Effector CD4-positive, alpha-beta T cell (primary cell): ENCODE measurements around the gene EPAS1.

Experiments used
- DNase-seq: peaks from one replicate; pipeline ENCODE4 v3.0.0-alpha.2; 2020

Gene EPAS1

GRCh38 chr2:46273919-46274318 is 23.3 kb upstream of the EPAS1 start:
- no peak for DNase-seq

DNA sequence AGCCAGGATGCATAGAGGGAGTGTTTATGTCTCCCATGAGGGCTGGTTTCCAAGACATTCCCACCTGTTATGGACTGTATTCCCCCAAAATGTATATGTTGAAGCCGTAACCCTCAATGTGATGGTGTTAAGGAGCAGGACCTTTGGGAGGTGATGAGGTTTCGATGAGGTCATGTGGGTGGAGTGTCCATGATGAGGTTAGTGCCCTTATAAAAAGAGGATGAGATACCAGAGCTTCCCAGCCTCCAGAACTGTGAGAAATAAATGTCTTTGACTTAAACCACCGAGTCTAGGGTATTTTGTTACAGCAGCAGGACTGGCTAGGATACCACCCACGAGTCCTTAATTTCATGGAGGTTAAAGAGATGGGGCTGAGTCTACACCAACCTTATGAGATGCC is 22.6 kb upstream of the EPAS1 start:
- no peak for DNase-seq

DNA sequence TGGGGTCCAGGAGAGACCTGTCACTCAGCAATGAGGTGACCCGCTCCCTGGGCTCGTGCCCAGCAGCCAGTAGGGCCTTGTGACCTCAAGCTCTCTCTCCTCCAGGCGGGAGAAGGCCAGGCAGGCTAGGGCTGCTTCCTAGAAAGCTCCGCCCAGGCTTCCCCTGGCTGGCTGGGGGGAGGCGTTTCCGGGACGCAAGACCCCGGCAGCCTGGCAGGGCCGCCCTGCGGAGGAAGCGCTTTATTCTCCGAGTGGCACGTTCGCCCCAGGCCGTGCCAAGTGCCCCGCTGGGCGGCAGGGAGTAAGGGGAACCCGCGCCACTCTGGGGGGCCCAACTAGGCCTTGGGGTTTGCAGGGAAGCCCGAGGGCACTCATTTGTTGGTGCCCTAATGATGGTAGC is 21.2 kb upstream of the EPAS1 start:
- no peak for DNase-seq

- no peak for DNase-seq
These were observed 20.6 kb upstream of the EPAS1 start for GRCh38 chr2:46276642-46277041.

DNA sequence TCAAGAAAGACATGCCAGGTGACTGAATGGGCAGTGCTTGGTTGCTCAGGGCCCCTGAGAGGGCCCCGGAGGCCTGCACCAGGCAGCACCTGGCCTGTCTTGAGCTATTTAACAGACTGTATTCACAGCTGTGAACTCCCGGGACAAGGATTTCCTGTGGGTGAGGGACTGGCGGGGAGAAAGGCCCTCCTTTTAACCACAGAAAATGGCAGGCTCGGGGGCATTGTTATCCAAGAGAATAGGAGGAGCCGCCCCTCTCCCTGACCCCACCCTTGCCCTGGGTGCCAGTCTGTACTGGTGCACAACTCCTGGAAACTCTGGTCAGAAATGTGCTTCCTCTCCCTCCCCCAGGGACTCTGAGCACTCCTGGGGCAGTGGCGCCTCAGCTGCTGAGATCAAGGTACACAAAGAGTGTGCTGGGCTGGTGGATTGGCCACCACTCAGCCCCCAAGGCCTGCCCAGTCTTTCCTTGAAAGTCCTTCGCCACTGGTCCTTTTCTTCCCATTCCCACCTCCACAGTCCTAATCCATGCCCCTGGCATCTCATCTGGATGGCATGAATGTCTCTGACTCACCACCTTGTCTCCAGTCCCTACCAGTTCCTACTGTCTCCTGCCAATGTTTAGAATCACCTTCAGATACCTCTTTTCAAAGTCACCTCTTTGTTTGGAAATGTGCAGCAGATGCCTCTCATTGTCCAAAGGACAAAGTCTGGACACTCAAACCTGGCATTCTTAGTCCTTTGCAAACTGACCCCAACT is 19.6 kb upstream of the EPAS1 start:
- DNase-seq, result no peak

DNA sequence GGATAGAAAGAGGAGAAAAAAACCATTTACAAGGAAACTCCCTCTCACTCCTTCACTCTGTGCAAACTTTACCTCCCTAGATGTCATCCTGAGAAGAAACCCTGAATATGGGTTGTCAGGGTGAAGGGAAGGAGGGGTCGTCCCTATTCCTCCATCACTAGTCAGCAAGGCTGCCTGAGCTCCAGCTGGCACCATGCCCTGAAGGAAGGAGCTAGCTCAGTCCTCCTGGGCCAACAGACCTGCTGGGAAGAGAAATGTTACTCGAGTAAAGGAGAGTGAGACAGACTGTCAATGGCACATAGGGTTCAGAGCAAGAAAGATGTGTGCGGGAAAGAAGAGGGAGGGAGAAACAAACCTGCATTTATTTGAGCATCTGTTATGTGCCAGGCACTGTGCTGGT is 18.3 kb upstream of the EPAS1 start:
- DNase-seq, result no peak

DNA sequence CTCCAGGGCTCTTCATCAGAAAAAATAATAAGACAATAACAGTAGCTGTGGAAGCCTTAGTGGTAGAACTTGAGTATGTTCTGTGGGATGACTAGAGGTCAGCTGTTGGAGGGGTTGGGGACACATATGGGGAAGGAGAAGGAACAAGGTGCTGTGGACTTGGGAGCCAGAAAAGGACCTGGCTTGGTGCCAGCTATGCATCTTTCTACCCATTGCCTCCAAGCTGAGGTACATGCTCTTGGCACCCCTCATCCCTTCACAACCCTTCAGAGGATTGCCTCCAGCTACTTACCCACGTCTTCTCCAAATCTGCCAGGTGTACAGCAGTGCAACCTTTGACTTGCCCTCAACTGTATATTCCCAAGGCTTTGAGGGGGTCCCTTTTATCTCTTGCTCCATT is 15.3 kb upstream of the EPAS1 start:
- DNase-seq, result no peak

GRCh38 chr2:46283693-46284092 is 13.5 kb upstream of the EPAS1 start:
- DNase-seq, result no peak

- no peak for DNase-seq
These were observed 12.9 kb upstream of the EPAS1 start for GRCh38 chr2:46284260-46284659.

GRCh38 chr2:46284796-46285195 is 12.4 kb upstream of the EPAS1 start:
- no peak for DNase-seq

- no peak for DNase-seq
These were observed 10.5 kb upstream of the EPAS1 start for GRCh38 chr2:46286715-46287114.

GRCh38 chr2:46290078-46290477 is 7.1 kb upstream of the EPAS1 start:
- DNase-seq, result no peak

- DNase-seq, result no peak
These were observed 3.7 kb upstream of the EPAS1 start for GRCh38 chr2:46293466-46293865.

GRCh38 chr2:46294176-46294836 is 2.9 kb upstream of the EPAS1 start:
- DNase-seq, result no peak

DNA sequence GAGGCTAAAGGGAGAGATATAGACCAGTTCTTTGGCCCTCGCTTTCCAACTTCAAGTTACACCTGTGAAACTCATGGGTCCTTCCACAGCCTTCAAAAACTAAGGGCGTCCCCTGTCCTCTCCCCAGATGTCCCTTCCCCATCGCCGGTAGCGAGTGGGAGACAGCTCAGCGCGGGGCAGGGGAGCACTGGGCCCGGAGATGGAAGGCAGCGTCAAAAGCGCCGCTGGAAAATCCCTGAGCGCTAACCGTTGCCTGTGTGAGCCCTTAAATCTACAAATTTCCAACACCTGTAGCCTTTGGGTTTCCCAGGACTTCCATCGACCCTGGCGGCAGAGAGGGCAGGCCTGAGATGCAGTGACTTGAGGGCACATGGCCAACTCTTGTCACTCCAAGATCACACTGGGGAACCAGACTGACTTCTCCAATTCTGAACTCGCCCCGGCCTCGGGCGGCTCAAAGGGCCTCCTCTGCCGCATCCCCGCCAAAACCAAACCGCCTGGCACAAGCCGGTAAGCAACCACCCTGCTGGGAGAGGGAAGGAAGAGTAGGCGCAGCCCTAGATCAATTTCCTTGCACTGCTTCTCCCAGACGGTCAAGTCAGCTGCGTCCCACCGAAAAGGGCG is 879 bp upstream of the EPAS1 start:
- no peak for DNase-seq

DNA sequence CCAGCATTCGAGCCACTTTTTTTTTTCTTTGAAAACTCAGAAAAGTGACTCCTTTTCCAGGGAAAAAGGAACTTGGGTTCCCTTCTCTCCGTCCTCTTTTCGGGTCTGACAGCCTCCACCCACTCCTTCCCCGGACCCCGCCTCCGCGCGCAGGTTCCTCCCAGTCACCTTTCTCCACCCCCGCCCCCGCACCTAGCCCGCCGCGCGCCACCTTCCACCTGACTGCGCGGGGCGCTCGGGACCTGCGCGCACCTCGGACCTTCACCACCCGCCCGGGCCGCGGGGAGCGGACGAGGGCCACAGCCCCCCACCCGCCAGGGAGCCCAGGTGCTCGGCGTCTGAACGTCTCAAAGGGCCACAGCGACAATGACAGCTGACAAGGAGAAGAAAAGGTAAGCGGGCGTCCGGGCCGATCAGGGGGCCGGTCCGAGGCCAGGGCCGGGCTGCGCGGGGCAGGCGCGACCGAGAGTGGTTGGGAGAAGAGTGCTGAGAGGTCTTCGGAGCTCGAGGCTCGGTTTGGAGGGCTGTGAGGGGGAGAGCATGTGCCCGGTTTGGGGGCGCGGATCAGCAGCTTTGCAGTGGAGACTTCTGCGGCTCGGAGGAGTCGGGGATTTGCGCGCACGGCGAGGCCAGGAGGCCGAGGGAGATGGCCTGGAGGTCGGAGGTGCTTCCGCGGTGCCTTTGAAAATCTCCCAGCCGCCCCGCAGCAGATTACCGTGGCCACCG is 502 bp downstream of the EPAS1 start:
- peak; percentile 59 for DNase-seq

DNA sequence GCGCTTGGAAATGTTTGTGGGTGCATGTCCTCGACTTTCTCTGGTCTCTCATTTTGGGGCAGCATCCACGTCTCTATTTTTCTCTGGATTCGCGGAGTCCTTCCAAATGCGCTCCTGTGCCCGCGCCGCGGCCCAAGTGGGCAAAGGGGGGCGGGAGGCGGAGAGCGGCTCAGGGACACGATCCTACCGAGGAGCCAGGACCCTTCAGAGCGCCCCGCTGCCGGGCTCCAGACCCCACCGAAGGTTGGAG is 990 bp downstream of the EPAS1 start:
- no peak for DNase-seq

DNA sequence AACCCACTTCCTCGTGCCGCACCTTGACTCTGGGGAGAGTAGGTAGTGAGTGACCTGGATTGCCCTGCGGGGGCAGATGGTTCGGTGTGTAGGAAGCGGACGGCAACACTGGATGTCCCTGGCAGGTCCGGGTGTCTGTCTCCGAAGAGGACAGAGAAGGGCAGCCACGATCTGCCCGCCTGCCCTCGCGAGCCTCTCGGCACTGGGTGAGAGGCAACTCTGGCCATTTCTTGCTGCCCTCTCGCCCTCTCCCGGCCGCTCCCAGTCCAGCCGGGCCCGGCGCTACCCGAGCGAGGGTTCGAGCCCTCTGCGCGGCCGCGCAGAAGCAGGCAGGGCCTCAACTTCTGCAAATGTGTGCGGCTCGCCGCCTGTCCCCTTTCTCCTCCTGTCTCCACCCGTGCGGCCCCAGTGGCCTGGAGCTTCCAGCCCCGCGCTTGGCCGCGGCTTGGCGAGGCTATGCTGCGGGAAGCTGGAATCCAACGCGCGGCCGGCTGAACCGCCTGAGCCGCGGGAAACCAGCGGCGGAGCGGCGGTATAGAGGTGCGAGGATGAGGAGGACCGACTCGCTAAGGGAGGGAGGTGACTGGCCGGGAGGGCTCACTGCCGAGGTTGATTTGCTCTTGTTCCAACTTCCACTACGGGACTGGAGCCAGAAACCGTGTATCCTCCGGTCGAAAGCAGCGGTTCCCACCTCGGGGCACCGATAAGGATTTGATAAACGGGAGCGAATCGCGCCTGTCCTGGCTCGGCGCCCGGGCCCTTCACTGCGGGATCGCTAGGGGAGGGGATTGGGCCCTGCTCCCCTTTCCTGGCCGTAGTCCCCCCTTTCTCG is 1.5 kb downstream of the EPAS1 start:
- no peak for DNase-seq

DNA sequence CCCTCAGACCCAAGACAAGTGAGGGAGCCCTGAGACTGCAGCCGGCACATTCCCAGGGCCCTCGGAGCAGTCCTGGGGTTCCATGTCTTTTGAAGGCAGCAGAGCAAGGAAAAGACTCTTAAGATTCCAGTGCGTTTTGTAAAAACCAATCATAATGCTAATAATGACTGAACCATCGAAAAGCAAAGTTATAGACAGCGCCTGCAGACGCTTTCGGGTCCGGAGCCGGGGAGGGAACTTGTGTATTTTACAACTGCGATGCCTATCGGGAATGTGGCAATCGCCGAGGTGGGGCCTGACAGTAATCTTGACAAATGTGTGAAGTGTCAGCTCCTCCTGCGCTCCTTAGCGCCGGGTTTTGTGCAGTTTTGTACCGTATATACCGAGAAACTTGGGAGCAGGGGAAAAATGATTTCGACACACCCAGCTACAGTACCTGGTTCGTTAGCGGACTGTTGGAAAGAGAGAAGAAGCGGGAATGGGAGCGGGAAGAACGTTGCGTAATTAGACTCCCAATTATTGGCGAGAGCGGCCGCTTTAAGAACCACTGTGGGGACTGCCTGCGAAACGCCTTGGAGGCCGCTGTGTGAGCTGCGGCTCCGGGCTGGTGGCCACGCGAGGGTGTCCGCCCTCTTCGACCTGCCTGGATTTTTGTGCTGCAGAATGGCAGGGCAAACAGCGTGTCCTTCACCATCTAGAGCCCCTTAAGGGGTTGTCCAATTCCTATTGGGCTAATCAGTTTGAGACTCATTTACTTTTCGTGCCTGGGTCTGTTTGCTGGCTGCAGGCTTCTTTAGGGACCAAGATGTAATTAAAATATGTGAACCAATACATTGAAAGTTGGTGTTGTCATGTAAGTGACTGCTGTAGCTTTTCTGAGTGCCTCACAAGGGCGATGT is 2.4 kb downstream of the EPAS1 start:
- no peak for DNase-seq

DNA sequence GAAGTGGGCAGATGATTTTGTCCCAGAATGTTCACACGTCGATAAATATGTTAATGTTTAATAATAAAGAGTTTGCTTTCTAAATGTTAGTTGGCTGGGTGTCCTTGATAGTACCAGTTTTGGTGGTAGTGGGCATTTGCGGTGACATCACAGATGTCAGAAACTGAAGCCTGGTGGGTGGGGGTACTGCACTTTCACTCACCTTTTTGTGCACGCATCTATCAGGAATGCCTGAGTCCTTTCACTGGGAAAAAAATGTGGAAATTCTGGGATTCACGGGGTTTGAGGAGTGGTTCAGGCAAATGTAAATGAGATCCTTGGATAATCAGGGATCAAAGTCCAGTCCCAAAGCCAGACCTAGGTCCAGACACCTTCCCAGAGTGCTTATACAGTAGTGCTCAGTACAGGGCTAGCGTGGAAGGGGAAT is 3.2 kb downstream of the EPAS1 start:
- DNase-seq, result no peak

GRCh38 chr2:46302005-46302695 is 4.9 kb downstream of the EPAS1 start:
- DNase-seq, result no peak
